Renal pelvis (tissue), 4 donors: ENCODE measurements around the gene ORC3. TPM values are rescaled to one million over a fixed set of nuclear protein-coding genes. Genes with fewer than 3 reads are reported as not detected.
"Not testable (repeated sequence)": the region's sequence is repeated elsewhere in the genome, so short reads cannot be mapped to it uniquely, and the experiment has no call there.

Experiments
- DNase-seq: peaks from one replicate; pipeline ENCODE4 v3.0.0-alpha.2; 2013
- polyA plus RNA-seq, 3 donors: library from polyadenylated mRNA; unstranded; fragments of 120-200 nt; gene quantifications; one replicate each; pipeline ENCODE4 v1.2.1, GENCODE V29; 2013; ENCODE audit not compliant: insufficient read length in 3 of 3

ORC3 gene
- polyA plus RNA-seq, 3 donors = 37.2 to 41.2 (median 38.3) TPM

GRCh38 chr6:87690441-87690840 is 100.5 kb downstream of the ORC3 start:
- no peak for DNase-seq

- no peak for DNase-seq
Measured at GRCh38 chr6:87692086-87692485, 102.2 kb downstream of the ORC3 start.

GRCh38 chr6:87696817-87697216 is 106.9 kb downstream of the ORC3 start:
- not testable (repeated sequence) for DNase-seq

GRCh38 chr6:87697581-87698546 is 107.9 kb downstream of the ORC3 start:
- peak; percentile 87 for DNase-seq

GRCh38 chr6:87698547-87699006 is 108.6 kb downstream of the ORC3 start:
- DNase-seq = no peak

GRCh38 chr6:87699576-87699975 is 109.6 kb downstream of the ORC3 start:
- no peak for DNase-seq

- DNase-seq = peak; percentile 57
Measured at GRCh38 chr6:87700397-87701343, 110.7 kb downstream of the ORC3 start.

GRCh38 chr6:87701344-87701675 is 111.4 kb downstream of the ORC3 start:
- DNase-seq = no peak

GRCh38 chr6:87701676-87702588 is 112.0 kb downstream of the ORC3 start, which contains the start of gene AKIRIN2:
Gene AKIRIN2, minus strand, starts transcription at chr6:87702233. Its CDS starts 549 bp downstream, at chr6:87701684.
- DNase-seq = peak; percentile 99

GRCh38 chr6:87702589-87702945 is 112.6 kb downstream of the ORC3 start:
- no peak for DNase-seq

GRCh38 chr6:87703039-87703438 is 113.1 kb downstream of the ORC3 start:
- not testable (repeated sequence) for DNase-seq

GRCh38 chr6:87705070-87705691 is 115.2 kb downstream of the ORC3 start:
- no peak for DNase-seq

GRCh38 chr6:87706187-87706966 is 116.4 kb downstream of the ORC3 start:
- no peak for DNase-seq

- not testable (repeated sequence) for DNase-seq
Measured at GRCh38 chr6:87708581-87709427, 118.9 kb downstream of the ORC3 start.

- DNase-seq = no peak
Measured at GRCh38 chr6:87710090-87710489, 120.2 kb downstream of the ORC3 start.

GRCh38 chr6:87712713-87713112 is 122.8 kb downstream of the ORC3 start:
- not testable (repeated sequence) for DNase-seq

- DNase-seq = no peak
Measured at GRCh38 chr6:87714093-87714842, 124.3 kb downstream of the ORC3 start.
